Stimulated activated CD4-positive, alpha-beta T cell treated with anti-CD3 and anti-CD28 coated beads, Interleukin-1b, Interleukin-23, amount 100 ng/mL, for 4 hours (primary cell): ENCODE measurements around the gene ZBTB44.
"Not testable (repeated sequence)": the region's sequence is repeated elsewhere in the genome, so short reads cannot be mapped to it uniquely, and the experiment has no call there.

ENCODE experiments used
- DNase-seq, 2 donors: peaks; one replicate each; pipeline ENCODE4 v3.0.0-alpha.2; 2020; ENCODE audit warnings: low read depth in 2 of 2

The ZBTB44 gene

GRCh38 chr11:130249929-130250328, 64.8 kb downstream of the ZBTB44 start:
- not testable (repeated sequence) for DNase-seq

GRCh38 chr11:130249371-130249770, 65.3 kb downstream of the ZBTB44 start:
- no peak for DNase-seq

GRCh38 chr11:130247319-130247718, 67.4 kb downstream of the ZBTB44 start:
- DNase-seq, result no peak

GRCh38 chr11:130246738-130247137, 68.0 kb downstream of the ZBTB44 start:
- DNase-seq, result no peak

- no peak for DNase-seq
Measured at GRCh38 chr11:130246270-130246669, 68.4 kb downstream of the ZBTB44 start.

GRCh38 chr11:130245375-130245774, 69.3 kb downstream of the ZBTB44 start:
- not testable (repeated sequence) for DNase-seq

- no peak for DNase-seq
Measured at GRCh38 chr11:130244848-130245247, 69.9 kb downstream of the ZBTB44 start.

- DNase-seq, result no peak
Measured at GRCh38 chr11:130243816-130244215, 70.9 kb downstream of the ZBTB44 start.

- DNase-seq, result no peak
Measured at GRCh38 chr11:130241713-130242112, 73.0 kb downstream of the ZBTB44 start.

- no peak for DNase-seq
Measured at GRCh38 chr11:130237282-130238006, 77.3 kb downstream of the ZBTB44 start.

- no peak for DNase-seq
Measured at GRCh38 chr11:130234315-130234714, 80.4 kb downstream of the ZBTB44 start.

- not testable (repeated sequence) for DNase-seq
Measured at GRCh38 chr11:130233888-130234287, 80.8 kb downstream of the ZBTB44 start.

GRCh38 chr11:130233486-130233885, 81.2 kb downstream of the ZBTB44 start:
- DNase-seq, result not testable (repeated sequence)

GRCh38 chr11:130227373-130227772, 87.3 kb downstream of the ZBTB44 start:
- DNase-seq, result no peak

- no peak for DNase-seq
Measured at GRCh38 chr11:130223291-130223971, 91.3 kb downstream of the ZBTB44 start.

GRCh38 chr11:130220311-130221035, 94.2 kb downstream of the ZBTB44 start:
- no peak for DNase-seq

GRCh38 chr11:130219148-130219547, 95.6 kb downstream of the ZBTB44 start:
- DNase-seq, result no peak

GRCh38 chr11:130218501-130219070, 96.1 kb downstream of the ZBTB44 start:
- no peak for DNase-seq

- DNase-seq, result no peak
Measured at GRCh38 chr11:130217133-130218031, 97.3 kb downstream of the ZBTB44 start.

GRCh38 chr11:130216591-130217132, 98.1 kb downstream of the ZBTB44 start:
- DNase-seq, result no peak

GRCh38 chr11:130216221-130216550, 98.5 kb downstream of the ZBTB44 start:
- DNase-seq, result no peak
